Measurements from ENCODE around the gene ANKLE1. TPM values are rescaled to one million over a fixed set of nuclear protein-coding genes. Genes with fewer than 3 reads are reported as not detected.

Gene ANKLE1
- total RNA-seq, 2 donors from 2014 or later = 4.6 to 9.9 TPM

- peaks cover 4% of the 10 kb centered on the region for H3K36me3 ChIP-seq (ENCODE audit: control insufficient read depth, insufficient read depth, low read length)
- H3K9me3 ChIP-seq (ENCODE audit: control insufficient read depth, low read length) = no peaks in the 10 kb centered on the region
- H3K4me1 ChIP-seq (ENCODE audit: control insufficient read depth, insufficient read depth, low read length) = no peaks in the 10 kb centered on the region
- H3K4me1 Mint-ChIP-seq = peaks cover 7% of the 10 kb centered on the region
- H3K36me3 Mint-ChIP-seq (ENCODE audit: low read depth) = peaks cover 2% of the 10 kb centered on the region
- 85 to 93% methylated on average over 13 to 23 of the region's 23 CpGs for WGBS, 2 experiments (ENCODE audit: insufficient coverage in 1 of 2, insufficient read length in 1 of 2)
- H3K27ac Mint-ChIP-seq = peak overlapping the region; percentile 85
- H3K9ac ChIP-seq (ENCODE audit: extremely low read depth, low read length, poor library complexity, severe bottlenecking) = no peak overlapping the region
- H3K4me3 Mint-ChIP-seq = peak overlapping the region; percentile 18
- H3K27me3 ChIP-seq (ENCODE audit: control insufficient read depth, insufficient read depth, low read length, poor library complexity, severe bottlenecking) = no peaks in the 10 kb centered on the region
- H3K27me3 Mint-ChIP-seq (ENCODE audit: insufficient read depth) = no peaks in the 10 kb centered on the region
- no peak for DNase-seq
- no peaks in the 10 kb centered on the region for H3K9me3 Mint-ChIP-seq
- no peak for TF ChIP-seq CTCF (conservative IDR thresholded peaks at IDR 0.05)
- H3K4me3 ChIP-seq (ENCODE audit: low read length) = no peak overlapping the region
- H3K27ac ChIP-seq (ENCODE audit: low read depth, low read length) = no peak overlapping the region
Observed at GRCh38 chr19:17263712-17264640, 17.7 kb upstream of the ANKLE1 start.

DNA sequence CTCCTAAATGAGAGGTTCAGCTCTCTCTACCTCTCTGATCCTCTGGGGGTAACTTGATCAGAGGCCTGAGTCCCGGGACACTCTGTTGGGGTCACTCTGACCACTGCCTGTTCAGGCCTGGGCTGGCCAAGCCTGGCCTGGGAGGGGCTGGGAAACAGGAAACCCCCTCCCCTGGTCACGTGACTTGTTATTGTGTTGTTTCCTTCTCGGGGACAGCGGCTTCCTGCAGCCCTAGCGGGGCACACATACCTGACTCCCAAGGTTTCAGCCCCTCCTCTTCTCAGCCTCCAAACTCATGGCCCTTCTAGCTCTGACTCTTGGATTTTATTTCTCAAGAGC, 17.1 kb upstream of the ANKLE1 start, which contains the start of gene USHBP1:
Gene USHBP1, minus strand, starts transcription at position 105 of the 339 bp plus-strand sequence. CDS start 446 bp downstream, outside the sequence.
- no peak within 1 kb of the TSS for H3K27ac ChIP-seq (ENCODE audit: low read depth, low read length)
- no peaks in the 10 kb centered on the region for H3K27me3 Mint-ChIP-seq (ENCODE audit: insufficient read depth)

GRCh38 chr19:17266026-17266425, 15.7 kb upstream of the ANKLE1 start:
- no peak for TF ChIP-seq CTCF (conservative IDR thresholded peaks at IDR 0.05)
- no peaks in the 10 kb centered on the region for H3K9me3 ChIP-seq (ENCODE audit: control insufficient read depth, low read length)
- H3K27me3 ChIP-seq (ENCODE audit: control insufficient read depth, insufficient read depth, low read length, poor library complexity, severe bottlenecking) = no peaks in the 10 kb centered on the region
- Mint-ChIP-seq H3K4me3 (no peak overlapping the region), H3K36me3 (ENCODE audit: low read depth) (peaks cover 12% of the 10 kb centered on the region), H3K27me3 (ENCODE audit: insufficient read depth) (no peaks in the 10 kb centered on the region), H3K9me3 (no peaks in the 10 kb centered on the region), H3K4me1 (peaks cover 7% of the 10 kb centered on the region), H3K27ac (no peak overlapping the region)
- no peak overlapping the region for H3K4me3 ChIP-seq (ENCODE audit: low read length)
- peaks cover 15% of the 10 kb centered on the region for H3K36me3 ChIP-seq (ENCODE audit: control insufficient read depth, insufficient read depth, low read length)
- WGBS, 2 experiments (ENCODE audit: insufficient coverage in 1 of 2, insufficient read length in 1 of 2) = 91 to 92% methylated on average over 6 to 7 of the region's 7 CpGs
- H3K9ac ChIP-seq (ENCODE audit: extremely low read depth, low read length, poor library complexity, severe bottlenecking) = no peak overlapping the region
- no peak overlapping the region for H3K27ac ChIP-seq (ENCODE audit: low read depth, low read length)
- no peak for DNase-seq
- no peaks in the 10 kb centered on the region for H3K4me1 ChIP-seq (ENCODE audit: control insufficient read depth, insufficient read depth, low read length)

More for the DNA sequence above, 17.1 kb upstream of the ANKLE1 start, which contains the start of gene USHBP1:
- no peak within 1 kb of the TSS for H3K9ac ChIP-seq (ENCODE audit: extremely low read depth, low read length, poor library complexity, severe bottlenecking)
- Mint-ChIP-seq H3K4me3 (peak within 1 kb of the TSS; percentile 18), H3K36me3 (ENCODE audit: low read depth) (peaks cover 4% of the 10 kb centered on the region), H3K4me1 (peaks cover 7% of the 10 kb centered on the region), H3K27ac (peak within 1 kb of the TSS; percentile 85), H3K9me3 (no peaks in the 10 kb centered on the region)
- DNase-seq = peak; percentile 85
- no peak within 1 kb of the TSS for H3K4me3 ChIP-seq (ENCODE audit: low read length)
- H3K4me1 ChIP-seq (ENCODE audit: control insufficient read depth, insufficient read depth, low read length) = no peaks in the 10 kb centered on the region
- WGBS, 2 experiments (ENCODE audit: insufficient coverage in 1 of 2, insufficient read length in 1 of 2) = 53 to 67% methylated on average over 3 to 5 of the region's 5 CpGs
- peaks cover 5% of the 10 kb centered on the region for H3K36me3 ChIP-seq (ENCODE audit: control insufficient read depth, insufficient read depth, low read length)
- no peaks in the 10 kb centered on the region for H3K9me3 ChIP-seq (ENCODE audit: control insufficient read depth, low read length)
- no peak for TF ChIP-seq CTCF (conservative IDR thresholded peaks at IDR 0.05)
- no peaks in the 10 kb centered on the region for H3K27me3 ChIP-seq (ENCODE audit: control insufficient read depth, insufficient read depth, low read length, poor library complexity, severe bottlenecking)
